HG03520 (cell line): Measurements from ENCODE around the gene AXDND1.
A peak's percentile ranks its signal among the peaks of the same experiment; 100 is the strongest.
"Not testable (repeated sequence)": the region's sequence is repeated elsewhere in the genome, so short reads cannot be mapped to it uniquely, and the experiment has no call there.

Experiments
- ATAC-seq: cut with Tn5 transposase; IDR thresholded peaks from one replicate; pipeline ENCODE4 v1.9.1; 2021; ENCODE audit warnings: mild to moderate bottlenecking, moderate library complexity; ENCODE audit not compliant: unreplicated experiment

AXDND1 gene

GRCh38 chr1:179365342-179366092 lies at the start of gene AXDND1:
TSS of gene AXDND1 (plus strand) at chr1:179365971. CDS start at chr1:179366510, 539 bp downstream.
- peak; percentile 94 for ATAC-seq

GRCh38 chr1:179318491-179318890 lies 47.3 kb upstream of the AXDND1 start:
- no peak for ATAC-seq

GRCh38 chr1:179321533-179322216 lies 44.1 kb upstream of the AXDND1 start:
- no peak for ATAC-seq

GRCh38 chr1:179322557-179322956 lies 43.2 kb upstream of the AXDND1 start:
- ATAC-seq: no peak

- ATAC-seq: no peak
Measured at GRCh38 chr1:179323436-179323835, 42.3 kb upstream of the AXDND1 start.

DNA sequence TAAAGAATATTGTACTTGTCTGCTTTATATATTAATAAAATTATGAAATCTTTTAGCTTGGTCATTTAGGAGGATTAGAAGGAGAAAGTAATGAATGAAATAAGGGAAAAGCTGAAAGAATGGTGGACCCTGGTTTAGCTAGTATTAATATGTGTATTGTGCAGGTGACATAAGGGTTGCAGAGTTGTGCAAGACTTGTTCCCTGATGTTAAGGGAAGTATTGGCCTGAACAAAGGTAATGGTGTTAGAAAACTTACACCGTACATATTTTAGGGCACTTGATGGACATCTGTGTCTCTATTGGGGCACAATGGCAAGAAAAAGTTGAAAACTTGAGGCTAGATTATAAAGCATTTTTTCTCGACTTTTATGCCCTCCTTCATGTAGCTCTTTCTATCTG lies 39.9 kb upstream of the AXDND1 start:
- ATAC-seq: no peak

DNA sequence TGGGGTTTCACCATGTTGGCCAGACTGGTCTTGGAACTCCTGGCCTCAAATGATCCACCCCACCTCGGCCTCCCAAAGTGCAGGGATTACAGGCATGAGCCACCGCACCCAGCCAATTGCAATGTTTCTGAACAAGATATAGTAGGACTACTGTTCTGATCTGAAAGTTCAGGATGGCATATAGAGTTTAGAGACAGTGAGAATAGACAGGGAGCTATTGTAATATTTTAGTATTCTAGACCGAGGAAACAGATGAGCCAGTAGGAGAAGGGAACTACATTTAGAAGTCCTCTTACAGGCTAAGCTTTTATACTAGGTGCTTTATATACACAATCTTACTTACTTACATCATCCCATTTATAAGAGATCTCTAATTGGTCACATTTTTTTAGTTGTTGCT lies 39.0 kb upstream of the AXDND1 start:
- ATAC-seq: no peak

- ATAC-seq: no peak
Measured at GRCh38 chr1:179327196-179327595, 38.6 kb upstream of the AXDND1 start.

DNA sequence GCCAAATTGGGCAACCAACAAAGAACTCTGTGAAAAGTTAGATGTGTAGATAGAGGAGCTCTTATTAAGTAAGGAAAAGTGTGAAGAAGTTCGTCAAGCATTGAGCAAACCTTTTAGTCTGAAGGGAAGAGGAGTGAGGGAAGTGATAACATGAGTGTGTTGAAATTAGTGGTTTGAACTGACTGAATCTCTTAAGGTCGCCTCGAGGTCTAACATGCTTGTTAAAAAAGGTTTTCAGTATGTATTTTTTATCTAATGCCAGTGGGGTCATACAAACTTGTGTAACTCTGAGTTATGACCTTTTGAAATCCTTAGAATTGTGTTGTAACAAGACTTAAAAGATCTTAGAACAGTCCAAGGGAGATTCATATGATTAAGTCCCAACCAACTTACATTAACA lies 38.1 kb upstream of the AXDND1 start:
- ATAC-seq: no peak

DNA sequence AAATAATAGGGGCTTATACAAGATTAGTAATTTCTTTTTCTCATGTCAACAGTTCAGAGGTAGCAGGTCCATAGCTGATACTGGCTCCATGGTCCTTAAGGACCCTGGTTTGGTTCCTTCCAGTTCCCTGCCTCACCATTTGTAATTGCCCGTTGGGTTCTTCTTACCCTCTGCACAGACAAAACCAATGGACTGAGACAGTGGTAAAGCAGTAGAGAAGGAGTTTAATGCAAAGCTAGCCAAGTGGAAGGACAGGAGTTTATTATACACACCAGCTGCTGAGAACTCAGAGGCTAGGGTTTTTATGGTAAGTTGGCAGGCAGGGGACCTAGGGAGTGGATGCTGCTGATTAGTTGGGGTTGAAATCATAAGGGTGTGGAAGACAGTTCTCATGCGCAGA lies 35.9 kb upstream of the AXDND1 start:
- no peak for ATAC-seq

DNA sequence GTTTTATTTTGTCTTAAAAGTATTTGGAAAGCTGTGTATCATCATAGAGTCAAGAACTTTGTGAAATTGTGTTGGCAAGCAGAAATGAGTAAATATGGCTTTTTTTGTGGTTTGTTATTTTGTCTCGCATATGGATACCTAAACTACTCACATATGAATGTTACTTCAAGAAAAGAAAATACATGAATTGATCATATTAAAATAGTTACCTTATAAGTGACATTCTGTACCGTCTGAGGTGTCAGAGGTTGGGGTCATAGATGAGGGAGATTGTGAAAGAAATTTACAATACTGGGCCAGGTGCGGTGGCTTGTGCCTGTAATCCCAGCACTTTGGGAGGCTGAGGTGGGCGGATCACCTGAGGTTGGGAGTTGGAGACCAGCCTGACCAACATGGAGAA lies 31.3 kb upstream of the AXDND1 start:
- no peak for ATAC-seq

DNA sequence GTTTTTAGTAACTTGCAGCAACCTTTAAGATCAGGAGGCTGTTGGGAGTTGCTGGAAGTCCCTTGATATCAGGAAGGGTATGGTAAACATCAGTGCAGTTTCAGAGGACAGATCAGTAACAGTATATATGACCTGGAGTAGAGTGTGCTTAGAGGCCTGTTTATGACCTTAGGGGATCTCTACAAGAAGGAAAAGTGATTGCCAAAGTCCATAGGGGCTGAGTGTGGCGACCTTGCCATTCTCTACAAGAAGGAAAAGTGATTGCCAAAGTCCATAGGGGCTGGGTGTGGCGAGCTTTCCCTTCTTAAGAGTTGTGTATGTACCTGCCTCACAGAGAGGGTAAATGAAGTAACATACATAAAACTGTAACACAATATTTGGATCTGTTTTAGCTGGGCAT lies 28.5 kb upstream of the AXDND1 start:
- ATAC-seq: no peak

DNA sequence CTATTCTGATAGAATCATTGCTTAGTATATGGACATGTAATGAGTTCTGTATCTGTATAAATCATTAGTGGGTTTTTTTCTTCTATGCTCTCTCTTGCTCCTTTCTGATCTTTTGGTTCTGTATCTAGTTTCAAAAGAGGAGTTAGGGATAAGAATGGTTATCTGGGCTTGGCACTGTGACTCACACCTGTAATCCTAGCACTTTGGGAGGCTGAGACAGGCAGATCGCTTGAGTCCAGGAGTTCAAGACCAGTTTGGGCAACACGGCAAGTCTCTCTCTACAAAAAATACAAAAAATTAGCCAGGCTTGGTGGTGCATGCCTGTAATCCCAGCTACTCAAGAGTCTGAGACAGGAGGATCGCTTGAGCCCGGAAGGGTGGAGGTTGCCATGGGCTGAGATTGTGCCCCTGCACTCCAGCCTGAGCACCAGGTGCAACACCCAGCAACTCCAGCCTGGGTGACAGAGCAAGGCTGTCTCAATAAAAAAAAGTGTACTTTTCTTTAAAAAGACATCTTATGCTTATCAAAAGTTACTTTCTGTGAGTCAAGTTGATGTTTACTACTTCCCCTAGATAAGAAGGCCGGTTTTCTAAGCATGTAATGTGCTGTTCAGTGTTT lies 27.7 kb upstream of the AXDND1 start:
- ATAC-seq: no peak

DNA sequence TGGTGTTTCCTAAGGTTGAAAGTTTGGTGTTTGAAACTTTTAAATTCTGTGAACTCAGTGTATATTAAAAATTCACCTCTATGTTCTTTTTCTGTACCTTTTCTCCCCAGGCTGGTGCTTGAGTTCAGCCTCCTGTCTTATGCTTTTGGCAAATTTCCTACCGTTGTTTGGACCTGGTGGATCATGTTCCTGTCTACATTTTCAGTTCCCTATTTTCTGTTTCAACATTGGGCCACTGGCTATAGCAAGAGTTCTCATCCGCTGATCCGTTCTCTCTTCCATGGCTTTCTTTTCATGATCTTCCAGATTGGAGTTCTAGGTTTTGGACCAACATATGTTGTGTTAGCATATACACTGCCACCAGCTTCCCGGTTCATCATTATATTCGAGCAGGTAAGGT lies 24.9 kb upstream of the AXDND1 start:
- no peak for ATAC-seq

DNA sequence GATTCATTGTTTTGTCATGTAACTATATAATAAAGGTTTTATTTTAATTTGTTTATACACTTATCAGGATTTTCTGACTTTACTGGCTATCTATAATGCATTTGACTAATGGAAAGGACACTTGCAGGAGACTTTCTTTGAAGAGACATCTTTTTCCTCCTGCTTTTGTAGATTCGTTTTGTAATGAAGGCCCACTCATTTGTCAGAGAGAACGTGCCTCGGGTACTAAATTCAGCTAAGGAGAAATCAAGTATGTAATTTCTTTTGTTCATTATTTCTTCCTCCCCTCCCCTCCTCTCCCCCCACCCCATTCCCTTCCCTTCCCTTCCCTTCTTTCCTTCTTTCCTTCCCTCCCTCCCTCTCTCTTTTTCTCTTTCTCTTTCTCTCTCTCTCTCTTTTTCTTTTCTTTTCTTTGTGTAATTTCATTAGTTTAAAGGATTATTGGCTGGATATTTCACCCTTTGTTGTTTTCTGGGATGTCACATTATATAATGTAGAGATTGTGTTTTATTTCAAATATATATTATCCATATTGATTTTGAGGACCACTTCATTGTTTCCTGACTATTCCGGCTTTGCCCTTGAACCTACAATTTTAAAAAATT lies 23.7 kb upstream of the AXDND1 start:
- ATAC-seq: no peak

GRCh38 chr1:179342740-179343404 lies 22.9 kb upstream of the AXDND1 start:
- ATAC-seq: no peak

- ATAC-seq: no peak
Measured at GRCh38 chr1:179351281-179351680, 14.5 kb upstream of the AXDND1 start.

DNA sequence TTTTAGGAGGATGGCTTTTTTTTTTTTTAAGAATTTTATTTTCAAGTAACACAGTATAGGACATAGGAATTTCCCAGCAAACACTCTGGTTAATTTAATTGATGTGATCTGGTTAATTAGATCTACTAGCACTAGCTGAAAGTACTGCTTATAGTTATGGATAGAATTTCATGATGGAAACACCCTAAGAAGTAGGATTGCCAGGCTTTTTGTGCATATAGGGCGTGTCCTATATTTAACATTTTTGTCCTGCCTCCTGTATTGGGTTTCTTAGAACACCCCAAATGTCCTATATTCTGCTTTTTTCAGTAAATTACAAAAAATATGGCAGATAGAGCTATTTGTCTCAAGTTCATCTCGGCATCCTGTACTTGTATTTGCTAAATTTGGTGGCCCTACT lies 13.5 kb upstream of the AXDND1 start:
- ATAC-seq: no peak

DNA sequence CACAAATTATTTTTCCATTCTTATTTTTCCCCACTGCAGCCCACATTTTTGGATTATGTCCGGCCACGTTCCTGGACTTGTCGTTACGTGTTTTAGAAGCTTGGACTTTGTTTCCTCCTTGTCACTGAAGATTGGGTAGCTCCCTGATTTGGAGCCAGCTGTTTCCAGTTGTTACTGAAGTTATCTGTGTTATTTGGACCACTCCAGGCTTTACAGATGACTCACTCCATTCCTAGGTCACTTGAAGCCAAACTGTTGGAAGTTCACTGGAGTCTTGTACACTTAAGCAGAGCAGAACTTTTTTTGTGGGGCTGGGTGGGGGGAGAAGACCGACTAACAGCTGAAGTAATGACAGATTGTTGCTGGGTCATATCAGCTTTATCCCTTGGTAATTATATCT lies 12.2 kb upstream of the AXDND1 start:
- ATAC-seq: no peak

GRCh38 chr1:179361631-179362030 lies 4.1 kb upstream of the AXDND1 start:
- not testable (repeated sequence) for ATAC-seq
